Right renal cortex interstitium (tissue), 3 donors: Measurements from ENCODE around the gene TRMT1. TPM values are rescaled to one million over a fixed set of nuclear protein-coding genes. Genes with fewer than 3 reads are reported as not detected.
A peak's percentile ranks its signal among the peaks of the same experiment; 100 is the strongest.

Source experiments
- DNase-seq, 3 donors: peaks; one replicate each; pipeline ENCODE4 v3.0.0-alpha.2; 2013; ENCODE audit warnings: low read depth in 3 of 3, low spot score in 2 of 3
- polyA plus RNA-seq, 3 donors: library from polyadenylated mRNA; unstranded; fragments of 120-200 nt; gene quantifications; one replicate each; pipeline ENCODE4 v1.2.1, GENCODE V29; 2013; ENCODE audit not compliant: insufficient read length in 3 of 3

TRMT1 gene
- polyA plus RNA-seq, 3 donors: 30.8 to 34.5 (median 32.0) TPM

- DNase-seq: no peak
Observed at GRCh38 chr19:13127811-13128575, 11.5 kb upstream of the TRMT1 start.

GRCh38 chr19:13127051-13127450 is 10.5 kb upstream of the TRMT1 start:
- DNase-seq: no peak

- DNase-seq: no peak
Observed at GRCh38 chr19:13122980-13123957, 6.7 kb upstream of the TRMT1 start.

GRCh38 chr19:13122275-13122878 is 5.8 kb upstream of the TRMT1 start:
- DNase-seq: no peak

GRCh38 chr19:13121551-13122274 is 5.2 kb upstream of the TRMT1 start:
- DNase-seq: no peak

GRCh38 chr19:13120817-13121216 is 4.3 kb upstream of the TRMT1 start:
- DNase-seq: no peak

GRCh38 chr19:13120031-13120430 is 3.5 kb upstream of the TRMT1 start:
- DNase-seq: no peak

GRCh38 chr19:13119627-13120026 is 3.1 kb upstream of the TRMT1 start:
- no peak for DNase-seq

GRCh38 chr19:13118424-13119193 is 2.1 kb upstream of the TRMT1 start:
- DNase-seq: no peak

- DNase-seq: peak in 2 of 3 donors; percentile 76 to 77
Observed at GRCh38 chr19:13117772-13118423, 1.4 kb upstream of the TRMT1 start, which contains the start of gene NACC1. NACC1 (plus strand) TSS chr19:13118264; CDS start chr19:13135208, 16,944 bp downstream.

GRCh38 chr19:13117176-13117771 is 734 bp upstream of the TRMT1 start:
- DNase-seq: no peak

GRCh38 chr19:13115936-13116281 is 631 bp downstream of the TRMT1 start:
- DNase-seq: no peak

GRCh38 chr19:13112555-13112954 is 4.0 kb downstream of the TRMT1 start:
- no peak for DNase-seq

- DNase-seq: no peak
Observed at GRCh38 chr19:13110099-13110610, 6.4 kb downstream of the TRMT1 start.

GRCh38 chr19:13109361-13110098 is 7.0 kb downstream of the TRMT1 start:
- DNase-seq: no peak

- no peak for DNase-seq
Observed at GRCh38 chr19:13104848-13105711, 11.5 kb downstream of the TRMT1 start.

- DNase-seq: no peak
Observed at GRCh38 chr19:13104360-13104847, 12.1 kb downstream of the TRMT1 start.
